ENCODE measurements around the gene RAD51B. TPM values are rescaled to one million over a fixed set of nuclear protein-coding genes. Genes with fewer than 3 reads are reported as not detected.
A peak's percentile ranks its signal among the peaks of the same experiment; 100 is the strongest.
"Not testable (repeated sequence)": the region's sequence is repeated elsewhere in the genome, so short reads cannot be mapped to it uniquely, and the experiment has no call there.

Gene RAD51B
- total RNA-seq, 1 donor from 2014 or later, result 2.5 TPM

- intact Hi-C loops (cut with DNase I), result no loop called here
- DNase-seq, result no peak
- peak; percentile 61 for ATAC-seq (ENCODE audit: poor library complexity)
These were observed 832.3 kb downstream of the RAD51B start for GRCh38 chr14:68651652-68652432.

DNA sequence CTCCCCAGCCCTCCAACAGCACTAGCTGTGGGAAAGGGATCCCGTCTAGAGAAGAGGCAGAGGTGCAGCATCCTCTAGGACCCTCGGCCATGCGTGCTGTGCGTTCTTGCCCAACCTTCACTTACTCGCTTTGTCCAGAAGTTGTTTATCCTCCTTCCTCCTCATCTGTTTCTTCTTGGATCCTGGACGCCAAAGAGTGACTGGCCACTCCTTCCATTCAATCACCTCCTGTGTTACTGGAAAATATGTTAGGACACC is 832.8 kb downstream of the RAD51B start:
- ATAC-seq (ENCODE audit: poor library complexity) (no peak), DNase-seq (no peak)
- intact Hi-C loops (cut with DNase I), result no loop called here

GRCh38 chr14:68653108-68653507 is 833.5 kb downstream of the RAD51B start:
- no peak for ATAC-seq (ENCODE audit: poor library complexity)
- intact Hi-C loops (cut with DNase I), result no loop called here
- no peak for DNase-seq

- DNase-seq, result no peak
- intact Hi-C loops (cut with DNase I), result no loop called here
- no peak for ATAC-seq (ENCODE audit: poor library complexity)
These were observed 834.2 kb downstream of the RAD51B start for GRCh38 chr14:68653804-68654203.

DNA sequence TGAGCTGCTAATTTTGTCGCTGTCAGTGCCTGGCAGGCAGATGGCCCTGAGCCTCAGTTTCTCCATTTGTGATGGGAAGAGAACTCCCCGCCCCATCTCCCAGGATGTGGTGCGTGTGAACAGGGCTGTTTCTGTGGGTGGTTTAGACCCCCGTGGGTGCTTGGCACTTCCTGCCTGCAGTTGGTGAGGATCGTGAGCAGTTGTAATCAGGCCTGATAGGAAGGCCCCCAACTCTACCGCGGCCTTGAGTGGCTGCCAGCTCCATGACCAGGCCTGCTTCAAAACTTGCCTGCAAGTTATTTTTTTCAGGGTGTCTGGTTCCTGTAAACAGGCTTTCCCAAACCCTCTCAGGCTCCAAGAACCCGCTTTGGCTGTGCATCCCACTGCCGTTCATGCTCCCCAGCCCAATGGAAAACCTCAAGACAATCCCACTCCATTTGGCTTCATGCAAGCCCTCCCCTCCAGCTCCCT is 834.9 kb downstream of the RAD51B start:
- ATAC-seq (ENCODE audit: poor library complexity) (no peak), DNase-seq (no peak)
- intact Hi-C loops (cut with DNase I), result no loop called here

- no peak for ATAC-seq (ENCODE audit: poor library complexity)
- DNase-seq, result no peak
- intact Hi-C loops (cut with DNase I), result no loop called here
These were observed 835.6 kb downstream of the RAD51B start for GRCh38 chr14:68655021-68655831.

DNA sequence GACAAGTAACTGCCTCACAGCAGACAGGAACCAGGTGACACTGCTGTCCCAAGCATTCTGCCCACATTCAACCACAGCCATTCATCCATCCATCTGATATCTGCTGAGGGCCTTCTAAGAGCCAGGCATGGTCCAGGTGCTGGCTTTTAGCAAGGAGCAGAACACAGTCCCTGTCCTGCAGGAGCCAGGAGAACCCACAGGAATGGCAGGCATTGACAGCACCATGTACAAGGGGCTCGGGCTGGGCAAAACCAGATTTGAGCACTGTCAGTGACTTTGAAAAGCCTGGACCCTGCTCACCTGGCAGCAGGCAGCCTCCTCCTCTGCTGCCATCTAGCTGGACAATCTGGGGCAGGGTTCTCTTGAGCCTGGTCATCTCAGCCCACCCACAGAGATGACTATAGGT is 836.3 kb downstream of the RAD51B start:
- intact Hi-C loops (cut with DNase I), result no loop called here
- DNase-seq (no peak), ATAC-seq (ENCODE audit: poor library complexity) (peak; percentile 25)

DNA sequence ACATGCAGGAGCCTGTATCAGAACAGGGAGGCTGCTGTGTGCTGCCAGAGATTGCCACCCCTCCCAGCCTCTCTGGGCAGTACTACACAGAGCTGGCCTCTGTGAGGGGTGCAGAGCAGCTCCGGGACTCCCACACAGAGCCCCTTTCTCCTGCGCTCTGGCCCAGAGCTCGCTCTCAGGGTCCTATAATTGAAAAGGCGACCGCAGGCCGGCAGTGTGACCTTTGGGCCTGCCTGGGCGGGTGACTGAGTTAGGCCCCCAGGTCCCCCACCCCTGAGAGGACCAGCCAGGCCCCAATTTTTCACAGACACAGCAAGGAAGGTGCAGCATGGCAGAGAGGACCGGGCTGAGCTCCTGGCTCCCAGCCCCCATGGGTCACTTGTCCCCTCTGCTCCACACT is 836.9 kb downstream of the RAD51B start:
- no peak for DNase-seq
- ATAC-seq (ENCODE audit: poor library complexity), result no peak
- intact Hi-C loops (cut with DNase I), result no loop called here

DNA sequence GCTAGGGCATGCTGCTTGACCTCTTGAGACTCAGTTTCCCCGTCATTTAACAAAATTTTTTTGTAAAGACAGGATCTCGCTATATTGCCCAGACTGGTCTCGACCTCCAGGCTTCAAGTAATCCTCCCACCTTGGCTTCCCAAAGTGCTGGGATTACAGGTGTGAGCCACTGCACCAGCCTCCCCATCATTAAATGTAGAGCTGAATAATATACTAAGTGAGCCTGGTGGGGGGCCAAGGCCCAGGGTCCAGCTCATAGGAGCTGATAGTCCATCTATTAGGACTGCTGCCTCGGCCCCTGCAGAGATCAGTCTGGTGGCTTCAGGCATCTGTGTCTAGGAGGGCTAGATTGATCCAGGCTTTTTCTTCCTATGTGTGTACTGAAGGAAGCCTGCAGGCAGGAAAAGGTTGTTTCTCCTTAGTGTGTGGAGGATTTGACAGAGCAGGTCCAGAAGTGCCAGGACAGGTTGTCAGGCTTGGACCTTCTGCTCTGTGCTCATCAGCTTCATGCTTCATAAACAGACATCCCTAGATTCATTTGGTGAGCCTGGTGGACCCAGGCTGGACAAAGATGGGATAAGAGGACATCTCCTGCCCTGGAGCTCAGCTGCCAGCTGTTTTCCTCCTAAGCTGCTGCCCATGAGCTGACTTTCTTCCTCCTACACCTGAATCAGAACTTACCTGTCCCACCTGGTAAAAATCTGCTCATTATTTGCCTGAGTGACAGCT is 837.9 kb downstream of the RAD51B start:
- ATAC-seq (ENCODE audit: poor library complexity) (no peak), DNase-seq (no peak)
- intact Hi-C loops (cut with DNase I), result no loop called here

DNA sequence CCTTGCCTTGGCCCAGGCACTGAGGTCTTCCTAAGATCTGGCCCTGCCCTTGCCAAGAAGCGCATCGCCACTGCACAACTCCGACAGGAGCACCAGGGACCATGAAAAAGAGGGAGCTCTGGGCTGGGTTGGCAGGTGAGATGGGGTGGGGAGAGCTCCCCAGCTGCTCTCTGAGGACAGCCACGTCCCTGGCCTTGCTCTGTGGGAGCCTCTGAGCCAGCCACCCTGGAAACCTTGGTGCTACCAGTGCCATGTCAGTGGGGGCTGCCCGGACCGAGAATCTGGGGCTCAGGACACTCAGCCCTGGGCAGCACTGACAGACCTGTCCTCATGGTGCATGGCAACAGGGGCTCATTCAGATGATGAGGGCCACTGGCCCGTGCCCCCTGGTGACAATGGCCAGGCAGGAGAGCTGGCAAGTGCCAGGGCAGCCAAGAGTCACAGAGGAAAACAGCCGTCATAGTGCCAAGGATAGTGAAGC is 838.5 kb downstream of the RAD51B start:
- DNase-seq (no peak), ATAC-seq (ENCODE audit: poor library complexity) (no peak)
- intact Hi-C loops (cut with DNase I), result no loop called here

DNA sequence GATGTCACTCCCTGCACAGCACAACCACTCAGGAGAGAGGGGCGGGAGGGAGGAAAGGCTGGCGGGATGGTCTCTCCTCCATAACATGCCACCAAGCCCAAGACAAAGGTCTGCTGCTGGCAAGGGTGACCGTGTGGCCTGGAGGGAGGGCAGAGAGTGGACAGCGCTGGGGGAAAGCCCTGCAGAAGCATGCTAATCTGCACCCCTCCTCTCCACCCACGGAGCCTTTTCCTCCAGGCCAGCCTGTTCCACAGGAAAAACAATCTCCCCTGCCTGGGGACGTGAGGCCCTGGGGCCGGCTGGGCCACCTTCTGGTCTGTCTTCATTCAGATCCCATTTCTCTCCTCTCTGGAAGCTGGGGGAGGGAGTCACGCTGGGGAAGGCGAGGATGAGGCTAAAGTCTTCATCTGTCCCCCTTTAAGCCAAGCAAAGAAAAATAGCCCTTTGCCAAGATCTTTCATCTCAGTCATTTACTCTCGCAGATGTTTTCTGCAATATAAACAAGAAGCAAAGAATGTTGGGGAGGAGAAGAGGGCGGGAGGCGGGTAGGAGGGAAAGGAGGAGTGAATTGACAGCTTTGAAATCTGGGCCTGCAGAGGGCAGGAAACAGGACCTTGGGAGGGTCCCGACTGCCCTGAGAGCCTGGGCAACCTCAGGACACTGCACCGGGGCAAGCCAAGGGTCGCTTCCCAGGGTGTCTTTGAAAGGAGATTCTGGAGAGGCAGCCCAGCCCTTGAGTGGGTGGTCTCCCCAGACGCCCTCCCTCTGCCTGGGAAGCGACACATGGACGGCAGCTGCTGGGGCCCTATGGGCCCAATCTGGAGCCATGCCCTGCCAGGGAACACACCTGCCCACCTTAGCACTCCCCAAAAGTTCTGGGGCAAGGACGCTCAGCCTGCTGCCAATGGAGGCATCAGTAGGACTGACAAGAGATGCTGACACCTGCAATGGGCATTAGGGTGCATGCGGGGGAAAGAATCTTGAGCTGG is 839.7 kb downstream of the RAD51B start:
- intact Hi-C loops (cut with DNase I), result no loop called here
- peak; percentile 36 for ATAC-seq (ENCODE audit: poor library complexity)
- no peak for DNase-seq

DNA sequence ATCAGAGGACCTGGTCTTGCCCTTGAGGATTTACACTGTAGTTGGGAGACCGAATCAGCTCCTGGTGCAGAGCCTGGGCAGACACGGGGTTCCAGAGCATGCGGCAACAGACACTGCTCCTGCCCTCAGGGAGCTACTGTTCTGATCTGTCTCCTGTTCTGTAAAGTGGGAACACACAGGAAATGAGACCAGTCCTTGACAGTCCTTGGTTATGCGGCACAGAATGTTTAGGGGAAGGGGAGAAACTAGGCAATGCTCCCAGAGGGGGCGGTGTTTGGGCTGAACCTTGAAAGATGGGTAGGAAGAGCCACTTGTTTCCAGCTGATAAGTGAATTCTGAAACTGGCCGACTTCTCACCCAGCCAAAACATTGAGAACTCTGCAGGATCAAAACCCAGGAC is 840.9 kb downstream of the RAD51B start:
- no peak for ATAC-seq (ENCODE audit: poor library complexity)
- intact Hi-C loops (cut with DNase I), result no loop called here
- DNase-seq, result no peak

GRCh38 chr14:68661226-68662225 is 841.9 kb downstream of the RAD51B start:
- intact Hi-C loops (cut with DNase I), result no loop called here
- DNase-seq (no peak), ATAC-seq (ENCODE audit: poor library complexity) (peak; percentile 21)

GRCh38 chr14:68662392-68662791 is 842.8 kb downstream of the RAD51B start:
- DNase-seq (no peak), ATAC-seq (ENCODE audit: poor library complexity) (no peak)
- intact Hi-C loops (cut with DNase I), result no loop called here

DNA sequence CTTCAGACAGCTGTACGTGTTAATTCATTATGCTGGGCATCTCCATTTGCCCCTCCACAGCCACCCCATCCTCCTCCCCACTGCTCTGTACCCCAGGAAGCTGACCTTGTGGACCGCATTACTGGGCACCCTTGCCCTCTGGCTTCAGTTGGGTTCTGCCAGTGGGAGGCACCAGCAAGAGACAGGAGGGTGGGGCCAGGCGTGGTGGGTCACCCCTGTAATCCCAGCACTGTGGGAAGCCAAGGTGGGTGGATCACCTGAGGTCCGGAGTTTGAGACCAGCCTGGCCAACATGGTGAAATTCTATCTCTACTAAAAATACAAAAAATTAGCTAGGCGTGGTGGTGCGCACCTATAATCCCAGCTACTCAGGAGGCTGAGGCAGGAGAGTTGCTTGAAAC is 843.2 kb downstream of the RAD51B start:
- DNase-seq; ATAC-seq (ENCODE audit: poor library complexity); intact Hi-C loops (cut with DNase I): not testable (repeated sequence)

- ATAC-seq (ENCODE audit: poor library complexity), result no peak
- intact Hi-C loops (cut with DNase I), result no loop called here
- DNase-seq, result no peak
These were observed 844.0 kb downstream of the RAD51B start for GRCh38 chr14:68663385-68664076.

DNA sequence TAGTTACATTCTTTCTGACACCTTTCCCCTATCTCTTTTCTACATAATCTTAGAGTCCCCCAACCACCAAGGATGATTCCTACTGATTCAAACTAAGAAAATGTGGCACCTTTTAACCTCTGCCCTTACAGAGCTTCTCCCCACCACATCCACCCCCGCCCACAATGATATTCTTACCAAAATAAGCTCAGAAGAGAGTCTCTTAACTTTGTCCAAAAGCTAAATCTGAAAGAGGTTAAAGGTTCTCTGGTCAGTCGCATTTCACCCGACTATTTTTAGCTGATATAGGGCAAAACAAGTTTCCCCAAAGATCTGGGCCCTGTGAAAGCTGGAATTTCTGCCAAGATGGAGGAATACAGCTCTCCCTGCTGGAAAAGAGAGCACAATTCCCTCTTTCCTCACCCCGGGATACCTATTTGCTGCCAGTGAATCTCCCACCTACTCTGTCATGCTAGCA is 844.7 kb downstream of the RAD51B start:
- peak; percentile 9 for ATAC-seq (ENCODE audit: poor library complexity)
- DNase-seq, result no peak
- intact Hi-C loops (cut with DNase I), result no loop called here

All from Right ventricle myocardium superior (tissue), 1 donor.